Osteocyte (in vitro differentiated cells): ENCODE results near the gene ZNF469. TPM values are rescaled to one million over a fixed set of nuclear protein-coding genes. Genes with fewer than 3 reads are reported as not detected.

Experiments used
- DNase-seq: peaks from one replicate; pipeline ENCODE4 v3.0.0; 2021; ENCODE audit warnings: mixed read lengths; ENCODE audit not compliant: unreplicated experiment; ENCODE audit errors: extremely low spot score
- H3K27ac Mint-ChIP-seq: one replicate; pipeline ENCODE4 v1.8.0; 2021; ENCODE audit warnings: mild to moderate bottlenecking, mixed read lengths; ENCODE audit not compliant: unreplicated experiment
- H3K27me3 Mint-ChIP-seq: one replicate; pipeline ENCODE4 v1.8.0; 2021; ENCODE audit warnings: mixed read lengths; ENCODE audit not compliant: unreplicated experiment
- H3K36me3 Mint-ChIP-seq: one replicate; pipeline ENCODE4 v1.8.0; 2021; ENCODE audit warnings: mixed read lengths; ENCODE audit not compliant: unreplicated experiment
- H3K4me1 Mint-ChIP-seq: one replicate; pipeline ENCODE4 v1.8.0; 2021; ENCODE audit warnings: mixed read lengths; ENCODE audit not compliant: unreplicated experiment
- H3K4me3 Mint-ChIP-seq: one replicate; pipeline ENCODE4 v1.8.0; 2021; ENCODE audit warnings: mild to moderate bottlenecking, moderate library complexity, mixed read lengths; ENCODE audit not compliant: unreplicated experiment
- H3K9me3 Mint-ChIP-seq: one replicate; pipeline ENCODE4 v1.8.0; 2021; ENCODE audit warnings: mixed read lengths; ENCODE audit not compliant: unreplicated experiment
- CTCF ChIP-seq: fragments of 200-600 bp; sonication (generic); IDR thresholded peaks from 2 replicates; pipeline ENCODE4 v1.5.0; 2021; ENCODE audit warnings: antibody characterized with exemption, mild to moderate bottlenecking, moderate library complexity
- total RNA-seq: library from RNA; stranded (reverse); gene quantifications from 2 replicates; pipeline ENCODE4 v1.2.1, GENCODE V29; 2021

ZNF469 gene
- total RNA-seq, 1 donor from 2014 or later, result 4.1 TPM

- Mint-ChIP-seq H3K4me3 (no peak overlapping the region), H3K9me3 (no peaks in the 10 kb centered on the region), H3K4me1 (no peaks in the 10 kb centered on the region), H3K27me3 (no peaks in the 10 kb centered on the region), H3K27ac (no peak overlapping the region), H3K36me3 (no peaks in the 10 kb centered on the region)
- no peak for TF ChIP-seq CTCF
- no peak for DNase-seq
Observed at GRCh38 chr16:88415381-88415705, 32.6 kb downstream of the ZNF469 start.

GRCh38 chr16:88415713-88416323 is 33.1 kb downstream of the ZNF469 start:
- TF ChIP-seq CTCF, result no peak
- H3K27ac Mint-ChIP-seq, result no peak overlapping the region
- no peak for DNase-seq
- no peaks in the 10 kb centered on the region for H3K27me3 Mint-ChIP-seq
- H3K4me3 Mint-ChIP-seq, result no peak overlapping the region
- no peaks in the 10 kb centered on the region for H3K9me3 Mint-ChIP-seq
- no peaks in the 10 kb centered on the region for H3K4me1 Mint-ChIP-seq
- H3K36me3 Mint-ChIP-seq, result no peaks in the 10 kb centered on the region

GRCh38 chr16:88416686-88417085 is 33.9 kb downstream of the ZNF469 start:
- H3K4me3 Mint-ChIP-seq, result no peak overlapping the region
- H3K27ac Mint-ChIP-seq, result no peak overlapping the region
- H3K36me3 Mint-ChIP-seq, result no peaks in the 10 kb centered on the region
- no peaks in the 10 kb centered on the region for H3K9me3 Mint-ChIP-seq
- H3K27me3 Mint-ChIP-seq, result no peaks in the 10 kb centered on the region
- TF ChIP-seq CTCF, result no peak
- no peak for DNase-seq
- no peaks in the 10 kb centered on the region for H3K4me1 Mint-ChIP-seq

- H3K4me1 Mint-ChIP-seq, result no peaks in the 10 kb centered on the region
- no peak overlapping the region for H3K4me3 Mint-ChIP-seq
- no peak overlapping the region for H3K27ac Mint-ChIP-seq
- H3K27me3 Mint-ChIP-seq, result no peaks in the 10 kb centered on the region
- H3K9me3 Mint-ChIP-seq, result no peaks in the 10 kb centered on the region
- TF ChIP-seq CTCF, result no peak
- H3K36me3 Mint-ChIP-seq, result no peaks in the 10 kb centered on the region
- DNase-seq, result no peak
Observed at GRCh38 chr16:88417684-88418476, 35.1 kb downstream of the ZNF469 start.

GRCh38 chr16:88418869-88419268 is 36.1 kb downstream of the ZNF469 start:
- Mint-ChIP-seq H3K27ac (no peak overlapping the region), H3K36me3 (no peaks in the 10 kb centered on the region), H3K27me3 (no peaks in the 10 kb centered on the region), H3K4me3 (no peak overlapping the region), H3K4me1 (no peaks in the 10 kb centered on the region), H3K9me3 (no peaks in the 10 kb centered on the region)
- no peak for TF ChIP-seq CTCF
- DNase-seq, result no peak
